Muscle of leg (tissue), 11 donors: ENCODE results near the gene SCNN1B. TPM values are rescaled to one million over a fixed set of nuclear protein-coding genes. Genes with fewer than 3 reads are reported as not detected.

Experiments used
- DNase-seq: peaks from one replicate; pipeline ENCODE4 v3.0.0; 2013
- H3K27ac ChIP-seq: one replicate; pipeline ENCODE4 v1.5.1; 2013; ENCODE audit warnings: mild to moderate bottlenecking, low read length, control low read depth
- H3K27me3 ChIP-seq: one replicate; pipeline ENCODE4 v1.6.1; 2013; ENCODE audit warnings: low read length; ENCODE audit not compliant: control insufficient read depth, insufficient read depth
- H3K36me3 ChIP-seq: one replicate; pipeline ENCODE4 v1.6.1; 2013; ENCODE audit warnings: low read length; ENCODE audit not compliant: control insufficient read depth, insufficient read depth
- H3K4me1 ChIP-seq: one replicate; pipeline ENCODE4 v1.6.1; 2013; ENCODE audit warnings: low read length; ENCODE audit not compliant: control insufficient read depth, insufficient read depth
- H3K4me3 ChIP-seq: one replicate; pipeline ENCODE4 v1.5.1; 2013; ENCODE audit warnings: low read length, control low read depth
- H3K9me3 ChIP-seq: replicated peaks from 2 replicates; pipeline ENCODE4 v1.6.1; 2013; ENCODE audit warnings: low read depth, low read length; ENCODE audit not compliant: control insufficient read depth
- WGBS: methylation state at CpG from one replicate; pipeline ENCODE4 v1.1.5; 2013; ENCODE audit warnings: missing lambda C conversion rate; ENCODE audit not compliant: insufficient coverage; 5-methylcytosine and 5-hydroxymethylcytosine counted together
- polyA plus RNA-seq, 8 donors: library from polyadenylated mRNA; unstranded; fragments of 120-200 nt; gene quantifications; one replicate each; pipeline versions ENCODE4 v1.2.1 to v1.2.3, GENCODE V29; 2013; ENCODE audit warnings: inconsistent platforms in 1 of 8, low replicate concordance in 1 of 8; ENCODE audit not compliant: insufficient read length in 8 of 8, insufficient read depth in 1 of 8
- total RNA-seq: library from RNA; stranded (reverse); fragments of 120-200 nt; gene quantifications from one replicate; pipeline ENCODE4 v1.2.4, GENCODE V29; 2013

Gene SCNN1B
- total and polyA plus RNA-seq, 9 donors, result 0.04 to 0.68 (median 0.16) TPM; not detected in 3

- Histone ChIP-seq H3K36me3 (peaks cover 62% of the 10 kb centered on the region), H3K27me3 (no peaks in the 10 kb centered on the region), H3K4me1 (peaks cover 23% of the 10 kb centered on the region), H3K27ac (no peak overlapping the region), H3K4me3 (no peak overlapping the region), H3K9me3 (no peaks in the 10 kb centered on the region)
- no peak for DNase-seq
- 71% methylated on average over 1 of the region's 4 CpGs for WGBS
These were observed 108.1 kb downstream of the SCNN1B start for GRCh38 chr16:23410176-23410575.

- Histone ChIP-seq H3K27me3 (no peaks in the 10 kb centered on the region), H3K4me3 (no peak overlapping the region), H3K9me3 (no peaks in the 10 kb centered on the region), H3K36me3 (peaks cover 67% of the 10 kb centered on the region), H3K4me1 (peaks cover under 1% of the 10 kb centered on the region), H3K27ac (no peak overlapping the region)
- WGBS, result 84% methylated on average over 3 of the region's 6 CpGs
- DNase-seq, result no peak
These were observed 112.6 kb downstream of the SCNN1B start for GRCh38 chr16:23414731-23415130.

- H3K4me1 ChIP-seq, result no peaks in the 10 kb centered on the region
- no peak overlapping the region for H3K27ac ChIP-seq
- WGBS, result 87% methylated on average over 5 of the region's 7 CpGs
- no peaks in the 10 kb centered on the region for H3K9me3 ChIP-seq
- H3K27me3 ChIP-seq, result no peaks in the 10 kb centered on the region
- DNase-seq, result no peak
- no peak overlapping the region for H3K4me3 ChIP-seq
- H3K36me3 ChIP-seq, result peaks cover 56% of the 10 kb centered on the region
These were observed 114.7 kb downstream of the SCNN1B start for GRCh38 chr16:23416816-23417215.

GRCh38 chr16:23420011-23420410 lies 117.9 kb downstream of the SCNN1B start:
- Histone ChIP-seq H3K4me3 (no peak overlapping the region), H3K36me3 (peaks cover 42% of the 10 kb centered on the region), H3K4me1 (peaks cover 6% of the 10 kb centered on the region), H3K27ac (no peak overlapping the region), H3K27me3 (no peaks in the 10 kb centered on the region), H3K9me3 (no peaks in the 10 kb centered on the region)
- no CpG with 5 or more reads among the region's 5 CpGs for WGBS
- peak; percentile 65 for DNase-seq

- peak overlapping the region; percentile 51 for H3K27ac ChIP-seq
- H3K4me3 ChIP-seq, result no peak overlapping the region
- peak; percentile 74 for DNase-seq
- H3K36me3 ChIP-seq, result peaks cover 14% of the 10 kb centered on the region
- H3K27me3 ChIP-seq, result no peaks in the 10 kb centered on the region
- no peaks in the 10 kb centered on the region for H3K9me3 ChIP-seq
- peaks cover 6% of the 10 kb centered on the region for H3K4me1 ChIP-seq
- WGBS, result 91% methylated on average over 4 of the region's 11 CpGs
These were observed 121.5 kb downstream of the SCNN1B start for GRCh38 chr16:23423496-23424049.

GRCh38 chr16:23424292-23424958 lies 122.3 kb downstream of the SCNN1B start:
- H3K4me3 ChIP-seq, result no peak overlapping the region
- DNase-seq, result no peak
- H3K9me3 ChIP-seq, result no peaks in the 10 kb centered on the region
- no peaks in the 10 kb centered on the region for H3K27me3 ChIP-seq
- peaks cover 14% of the 10 kb centered on the region for H3K36me3 ChIP-seq
- peaks cover 6% of the 10 kb centered on the region for H3K4me1 ChIP-seq
- WGBS, result 89% methylated on average over 13 of the region's 14 CpGs
- H3K27ac ChIP-seq, result no peak overlapping the region

GRCh38 chr16:23428351-23428750 lies 126.2 kb downstream of the SCNN1B start:
- WGBS, result no CpG with 5 or more reads among the region's 2 CpGs
- H3K27ac ChIP-seq, result no peak overlapping the region
- peaks cover 46% of the 10 kb centered on the region for H3K36me3 ChIP-seq
- H3K27me3 ChIP-seq, result no peaks in the 10 kb centered on the region
- H3K4me1 ChIP-seq, result peaks cover 4% of the 10 kb centered on the region
- H3K4me3 ChIP-seq, result no peak overlapping the region
- no peaks in the 10 kb centered on the region for H3K9me3 ChIP-seq
- DNase-seq, result no peak

Other genes starting within 250 kb of the SCNN1B start
- 5.0 TPM for gene USP31, start 152.8 kb upstream of the SCNN1B start, total RNA-seq
- 1 to 10 TPM; 3.7 to 6.2 (median 5.2) TPM for gene USP31, start 152.8 kb upstream of the SCNN1B start, polyA plus RNA-seq
- not detected for gene SCNN1G, start 119.6 kb upstream of the SCNN1B start, total RNA-seq
- under 1 TPM in 3 of 8 donors, not detected in 5; 0.07 to 0.17 (median 0.07) TPM for gene SCNN1G, start 119.6 kb upstream of the SCNN1B start, polyA plus RNA-seq
- 12.3 TPM for gene COG7, start 150.9 kb downstream of the SCNN1B start, total RNA-seq
- gene COG7, start 150.9 kb downstream of the SCNN1B start, polyA plus RNA-seq, result 10 to 100 TPM; 10.6 to 20.8 (median 12.6) TPM
- gene GGA2, start 208.2 kb downstream of the SCNN1B start, total RNA-seq, result 46.3 TPM
- gene GGA2, start 208.2 kb downstream of the SCNN1B start, polyA plus RNA-seq, result 100 to 1,000 TPM in 5 of 8 donors, 10 to 100 TPM in 3; 79.4 to 120 (median 105) TPM